ENCODE data around the gene PSMB5.

PSMB5 gene

DNA sequence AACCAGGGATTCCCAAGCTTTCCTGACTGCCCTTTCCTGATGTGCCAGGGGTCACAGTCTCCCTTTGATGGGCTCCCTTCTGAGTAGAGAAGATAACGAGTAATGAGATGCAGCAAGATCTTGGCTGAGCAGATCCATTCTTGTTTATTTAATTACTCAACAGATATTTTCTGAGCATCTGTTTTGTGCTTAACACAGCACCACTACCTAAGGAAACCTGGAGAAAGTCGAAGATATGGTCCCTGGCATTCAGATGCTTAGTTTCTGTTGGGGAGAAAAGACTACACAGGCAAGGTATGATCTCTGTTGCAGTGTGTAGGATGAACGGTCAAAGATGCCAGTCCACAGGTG, 56.2 kb downstream of the PSMB5 start:
- TF ChIP-seq, protein P1, sequence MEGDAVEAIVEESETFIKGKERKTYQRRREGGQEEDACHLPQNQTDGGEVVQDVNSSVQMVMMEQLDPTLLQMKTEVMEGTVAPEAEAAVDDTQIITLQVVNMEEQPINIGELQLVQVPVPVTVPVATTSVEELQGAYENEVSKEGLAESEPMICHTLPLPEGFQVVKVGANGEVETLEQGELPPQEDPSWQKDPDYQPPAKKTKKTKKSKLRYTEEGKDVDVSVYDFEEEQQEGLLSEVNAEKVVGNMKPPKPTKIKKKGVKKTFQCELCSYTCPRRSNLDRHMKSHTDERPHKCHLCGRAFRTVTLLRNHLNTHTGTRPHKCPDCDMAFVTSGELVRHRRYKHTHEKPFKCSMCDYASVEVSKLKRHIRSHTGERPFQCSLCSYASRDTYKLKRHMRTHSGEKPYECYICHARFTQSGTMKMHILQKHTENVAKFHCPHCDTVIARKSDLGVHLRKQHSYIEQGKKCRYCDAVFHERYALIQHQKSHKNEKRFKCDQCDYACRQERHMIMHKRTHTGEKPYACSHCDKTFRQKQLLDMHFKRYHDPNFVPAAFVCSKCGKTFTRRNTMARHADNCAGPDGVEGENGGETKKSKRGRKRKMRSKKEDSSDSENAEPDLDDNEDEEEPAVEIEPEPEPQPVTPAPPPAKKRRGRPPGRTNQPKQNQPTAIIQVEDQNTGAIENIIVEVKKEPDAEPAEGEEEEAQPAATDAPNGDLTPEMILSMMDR (IDR thresholded peaks at IDR 0.05; ENCODE audit: low read depth, low read length) = no peak
- H3K4me3 ChIP-seq (ENCODE audit: low read depth, low read length) = peak overlapping the region; percentile 91

DNA sequence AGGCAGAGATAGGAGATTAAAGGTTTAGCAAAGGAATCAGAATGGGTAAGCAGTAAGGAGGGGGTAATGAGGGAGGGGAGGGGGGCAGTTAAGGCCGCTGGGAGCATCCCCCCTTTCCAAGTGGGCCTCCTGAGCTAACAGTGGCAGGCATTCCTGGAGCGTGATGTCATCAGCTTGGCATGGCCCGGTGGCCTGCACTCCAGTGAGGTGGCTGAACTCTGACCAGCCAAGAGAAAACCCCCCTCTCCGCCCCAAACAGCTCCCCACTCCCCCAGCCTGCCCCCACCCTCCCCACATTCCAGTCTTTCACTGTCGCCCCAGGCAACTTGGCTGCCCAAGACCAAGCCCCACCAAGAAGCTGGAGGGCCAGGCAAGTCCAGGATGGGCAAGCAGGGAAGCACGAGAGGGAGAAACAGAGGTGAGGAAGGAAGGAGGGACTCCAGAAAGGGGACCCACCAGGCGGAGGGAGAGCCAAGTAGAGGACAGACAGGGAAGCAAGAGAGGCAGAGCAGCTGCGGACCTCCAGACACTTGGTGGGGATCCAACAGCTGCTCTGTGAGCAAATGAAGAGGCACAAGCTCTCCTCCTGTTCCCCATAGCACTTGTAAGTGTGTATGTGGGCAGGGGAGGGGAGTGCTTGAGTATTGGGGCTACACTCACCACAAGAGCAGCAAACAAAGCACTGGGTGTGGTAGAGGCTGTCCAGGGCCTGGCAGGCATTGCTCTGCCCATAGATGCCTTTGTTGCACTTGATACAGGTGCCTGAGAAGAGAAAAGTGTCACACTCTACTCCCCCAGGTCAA, 56.8 kb downstream of the PSMB5 start:
- TF ChIP-seq, protein P1 (IDR thresholded peaks at IDR 0.05; ENCODE audit: low read depth, low read length) = no peak
- peak overlapping the region; percentile 91 for H3K4me3 ChIP-seq (ENCODE audit: low read depth, low read length)

DNA sequence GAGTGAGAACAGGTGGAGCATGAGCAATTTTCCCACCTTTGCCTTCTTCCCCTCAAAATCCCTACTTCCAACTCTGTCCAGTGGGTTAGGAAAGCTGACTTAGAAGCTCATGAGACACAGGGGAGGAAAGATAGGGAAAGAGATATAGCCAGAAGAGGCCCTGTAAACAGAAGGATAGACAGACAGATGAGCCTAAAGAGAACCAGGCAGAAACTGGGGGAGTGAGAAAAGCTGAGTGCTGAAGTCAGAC, 57.3 kb downstream of the PSMB5 start:
- TF ChIP-seq, protein P1 (IDR thresholded peaks at IDR 0.05; ENCODE audit: low read depth, low read length) = no peak
- H3K4me3 ChIP-seq (ENCODE audit: low read depth, low read length) = peak overlapping the region; percentile 6; the same call in 1 of the 2 replicates

DNA sequence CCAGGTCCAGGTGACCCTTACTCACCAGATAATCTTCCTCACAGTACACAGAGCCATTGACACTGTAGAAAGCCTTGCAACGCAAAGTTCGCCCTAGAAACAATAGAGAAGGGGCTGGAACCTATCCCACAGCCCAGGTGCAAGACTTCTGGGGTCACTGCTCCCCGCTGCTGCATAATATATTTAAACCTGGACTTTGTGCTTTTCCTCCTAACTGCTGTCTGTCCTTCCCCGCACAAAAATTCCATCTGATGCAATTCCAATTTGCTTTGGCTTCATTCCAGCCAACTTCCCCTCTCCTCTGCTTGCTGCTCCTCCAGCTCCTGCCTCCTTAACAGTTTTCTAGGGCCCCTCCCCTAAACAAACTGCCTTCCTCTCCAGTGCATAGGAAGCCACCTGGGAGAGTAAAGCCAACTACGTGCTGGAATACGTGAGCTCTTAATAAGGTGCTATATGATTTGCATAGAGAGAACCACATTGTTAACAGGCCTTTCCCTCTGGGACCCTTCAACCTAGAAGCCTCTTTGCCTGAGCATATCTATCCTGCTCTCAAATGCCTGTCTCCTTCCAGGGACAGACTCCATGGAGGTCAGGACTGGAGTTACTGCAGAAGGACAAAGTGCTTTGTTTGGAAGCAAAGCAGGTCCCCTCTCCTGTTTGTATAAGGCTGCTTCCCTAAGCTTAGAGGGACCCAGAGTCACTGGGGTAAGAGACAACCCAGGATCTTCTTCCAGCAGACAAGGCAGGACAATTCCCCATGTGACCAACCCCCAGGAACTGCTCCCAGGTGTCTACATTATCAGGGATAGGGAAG, 57.9 kb downstream of the PSMB5 start:
- TF ChIP-seq, protein P1 (IDR thresholded peaks at IDR 0.05; ENCODE audit: low read depth, low read length) = no peak
- H3K4me3 ChIP-seq (ENCODE audit: low read depth, low read length) = peak overlapping the region; percentile 6; the same call in 1 of the 2 replicates

Data from WI38 (cell line).